Coronary artery (tissue), 2 donors: ENCODE data around the gene BRF1.

ENCODE experiments used
- DNase-seq: peaks from one replicate; pipeline ENCODE4 v3.0.0-alpha.2; 2017; ENCODE audit warnings: low spot score
- H3K27ac ChIP-seq, 2 donors: fragments of 200-600 bp; sonication (generic); one replicate each; pipeline ENCODE4 v1.5.1; 2016 to 2019
- H3K4me3 ChIP-seq: fragments of 200-600 bp; sonication (generic); 2 replicates; pipeline ENCODE4 v1.5.1; 2016; ENCODE audit warnings: mild to moderate bottlenecking, moderate library complexity
- TF ChIP-seq, protein P1 (sequence below): fragments of 200-600 bp; sonication (generic); IDR thresholded peaks from one replicate; pipeline ENCODE4 v1.5.1; 2019; ENCODE audit warnings: antibody characterized with exemption

BRF1 gene

DNA sequence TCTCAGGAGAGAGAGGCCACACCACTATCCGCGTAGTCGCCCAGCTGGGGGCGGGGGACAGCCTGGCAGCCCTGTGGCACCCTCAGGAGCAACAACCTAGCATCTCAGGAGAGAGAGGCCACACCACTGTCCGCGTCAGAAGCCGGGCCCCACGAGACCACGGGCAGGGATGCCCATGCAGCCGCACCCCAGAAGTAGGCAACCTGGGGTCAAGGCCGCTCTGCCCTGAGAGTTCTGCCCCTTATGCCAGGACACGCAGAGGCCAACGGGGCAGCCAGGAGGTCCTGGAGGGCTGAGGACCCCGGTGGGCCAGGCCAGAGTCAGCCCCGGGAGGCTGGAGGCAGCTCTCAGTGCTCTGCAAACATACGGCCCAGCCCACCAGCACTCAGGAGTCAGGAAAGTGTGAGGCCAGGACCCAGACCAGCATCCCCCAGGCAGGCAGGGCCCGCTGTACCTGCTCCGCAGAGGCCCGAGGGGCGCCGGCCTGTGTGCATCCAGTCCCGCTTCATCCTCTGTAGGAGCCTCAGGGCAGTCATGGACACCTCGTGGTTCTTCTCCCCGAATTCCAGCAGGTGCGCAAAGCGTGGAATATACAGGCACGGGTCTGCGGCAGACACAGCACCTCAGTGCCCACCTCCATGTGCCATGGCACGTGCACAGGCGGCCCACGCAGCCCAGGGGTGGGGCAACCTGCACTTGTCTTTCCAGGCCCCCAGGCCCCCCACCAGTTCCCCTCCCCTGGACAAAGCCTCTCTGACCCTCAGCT is 59.8 kb downstream of the BRF1 start:
- H3K4me3 ChIP-seq = no peak overlapping the region
- no peak overlapping the region for H3K27ac ChIP-seq
- DNase-seq = no peak
- TF ChIP-seq, protein P1, sequence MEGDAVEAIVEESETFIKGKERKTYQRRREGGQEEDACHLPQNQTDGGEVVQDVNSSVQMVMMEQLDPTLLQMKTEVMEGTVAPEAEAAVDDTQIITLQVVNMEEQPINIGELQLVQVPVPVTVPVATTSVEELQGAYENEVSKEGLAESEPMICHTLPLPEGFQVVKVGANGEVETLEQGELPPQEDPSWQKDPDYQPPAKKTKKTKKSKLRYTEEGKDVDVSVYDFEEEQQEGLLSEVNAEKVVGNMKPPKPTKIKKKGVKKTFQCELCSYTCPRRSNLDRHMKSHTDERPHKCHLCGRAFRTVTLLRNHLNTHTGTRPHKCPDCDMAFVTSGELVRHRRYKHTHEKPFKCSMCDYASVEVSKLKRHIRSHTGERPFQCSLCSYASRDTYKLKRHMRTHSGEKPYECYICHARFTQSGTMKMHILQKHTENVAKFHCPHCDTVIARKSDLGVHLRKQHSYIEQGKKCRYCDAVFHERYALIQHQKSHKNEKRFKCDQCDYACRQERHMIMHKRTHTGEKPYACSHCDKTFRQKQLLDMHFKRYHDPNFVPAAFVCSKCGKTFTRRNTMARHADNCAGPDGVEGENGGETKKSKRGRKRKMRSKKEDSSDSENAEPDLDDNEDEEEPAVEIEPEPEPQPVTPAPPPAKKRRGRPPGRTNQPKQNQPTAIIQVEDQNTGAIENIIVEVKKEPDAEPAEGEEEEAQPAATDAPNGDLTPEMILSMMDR = no peak

DNA sequence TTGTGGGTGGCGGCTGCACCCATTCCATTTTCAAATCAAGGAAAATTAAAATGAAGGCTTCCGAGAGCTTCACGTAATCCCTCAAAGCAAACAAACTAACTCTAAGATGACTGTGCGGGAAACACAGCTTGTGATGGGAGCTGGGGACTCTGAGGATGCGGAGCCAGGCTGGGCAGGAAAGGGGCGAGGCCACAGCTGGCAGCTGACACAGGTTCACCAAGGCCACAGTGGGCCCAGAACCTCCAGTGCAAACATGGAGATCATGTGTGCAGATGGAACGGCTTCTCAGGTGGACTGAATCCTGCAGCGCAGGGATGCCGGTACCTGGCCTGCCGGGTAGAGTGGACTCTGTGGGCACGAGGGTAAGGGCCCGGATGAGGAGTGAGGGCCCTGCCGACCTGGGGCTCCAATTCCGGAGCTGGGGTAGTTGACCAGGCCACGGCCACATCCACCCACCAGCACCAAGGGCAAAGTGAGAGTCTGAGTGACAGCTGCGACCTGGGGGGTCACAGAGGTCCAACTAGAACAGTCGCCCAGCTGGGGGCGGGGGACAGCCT is 71.6 kb downstream of the BRF1 start:
- H3K4me3 ChIP-seq = no peak overlapping the region
- TF ChIP-seq, protein P1 = no peak
- no peak overlapping the region for H3K27ac ChIP-seq
- DNase-seq = no peak

DNA sequence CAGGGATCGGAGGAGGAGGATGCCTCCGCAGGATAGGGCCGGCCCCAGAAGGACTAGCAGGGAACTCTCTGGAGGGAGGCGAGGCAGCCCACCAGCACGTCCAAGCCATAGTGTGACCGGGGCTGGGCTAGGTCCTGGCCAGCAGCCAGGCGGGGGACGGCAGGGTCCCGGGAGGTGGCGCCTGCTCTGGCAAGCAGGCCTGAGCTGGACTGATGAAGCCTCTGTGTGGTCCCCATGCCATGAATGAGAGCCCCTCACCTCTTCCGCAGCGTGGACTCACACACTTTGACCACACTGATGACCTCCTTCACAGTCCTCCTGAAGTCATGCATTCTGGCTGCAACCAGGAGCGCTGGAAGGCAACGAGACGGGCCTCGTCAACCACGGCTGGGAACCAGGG is 72.2 kb downstream of the BRF1 start:
- no peak for DNase-seq
- Histone ChIP-seq H3K27ac (no peak overlapping the region), H3K4me3 (no peak overlapping the region)
- TF ChIP-seq, protein P1 = no peak

DNA sequence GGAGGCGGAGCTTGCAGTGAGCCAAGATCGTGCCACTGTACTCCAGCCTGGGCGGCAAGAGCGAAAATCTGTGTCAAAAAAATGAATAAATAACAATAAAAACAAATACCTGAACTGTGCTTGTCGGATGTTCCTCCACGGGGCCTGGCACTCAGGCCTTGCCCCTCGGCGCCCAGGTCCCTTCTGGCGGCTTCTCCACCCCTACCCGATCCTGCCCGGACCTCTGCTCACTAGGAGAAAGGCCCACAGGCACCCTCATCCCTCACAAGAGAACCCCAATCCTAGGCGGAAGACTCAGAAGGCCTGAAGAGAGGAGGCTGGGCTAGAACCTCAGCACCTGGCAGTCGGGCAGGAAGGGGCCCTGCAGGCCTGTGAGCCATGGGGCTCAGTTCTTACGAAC is 73.5 kb downstream of the BRF1 start:
- TF ChIP-seq, protein P1 = no peak
- no peak overlapping the region for H3K4me3 ChIP-seq
- DNase-seq = no peak
- no peak overlapping the region for H3K27ac ChIP-seq

DNA sequence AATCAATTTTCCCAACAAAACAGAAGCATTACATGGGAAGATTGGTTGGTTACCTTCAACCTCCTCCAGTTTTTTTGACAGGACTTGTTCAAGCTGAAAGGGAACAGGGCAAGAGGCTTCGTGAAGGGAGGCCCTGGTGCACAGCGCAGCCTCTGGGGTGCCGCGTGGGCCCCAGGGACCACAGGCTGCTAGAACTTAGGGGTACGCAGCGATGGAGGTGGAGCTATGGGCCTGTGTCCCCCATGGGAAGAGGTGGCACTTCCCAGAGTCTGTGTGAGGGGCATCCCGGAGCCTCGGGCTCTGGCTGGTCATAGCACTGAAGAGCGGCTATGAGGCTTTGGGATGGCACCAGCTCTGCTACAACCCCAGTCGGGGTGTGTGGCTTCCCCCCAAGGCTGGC is 74.6 kb downstream of the BRF1 start:
- Histone ChIP-seq H3K4me3 (no peak overlapping the region), H3K27ac (no peak overlapping the region)
- DNase-seq = no peak
- TF ChIP-seq, protein P1 = no peak

DNA sequence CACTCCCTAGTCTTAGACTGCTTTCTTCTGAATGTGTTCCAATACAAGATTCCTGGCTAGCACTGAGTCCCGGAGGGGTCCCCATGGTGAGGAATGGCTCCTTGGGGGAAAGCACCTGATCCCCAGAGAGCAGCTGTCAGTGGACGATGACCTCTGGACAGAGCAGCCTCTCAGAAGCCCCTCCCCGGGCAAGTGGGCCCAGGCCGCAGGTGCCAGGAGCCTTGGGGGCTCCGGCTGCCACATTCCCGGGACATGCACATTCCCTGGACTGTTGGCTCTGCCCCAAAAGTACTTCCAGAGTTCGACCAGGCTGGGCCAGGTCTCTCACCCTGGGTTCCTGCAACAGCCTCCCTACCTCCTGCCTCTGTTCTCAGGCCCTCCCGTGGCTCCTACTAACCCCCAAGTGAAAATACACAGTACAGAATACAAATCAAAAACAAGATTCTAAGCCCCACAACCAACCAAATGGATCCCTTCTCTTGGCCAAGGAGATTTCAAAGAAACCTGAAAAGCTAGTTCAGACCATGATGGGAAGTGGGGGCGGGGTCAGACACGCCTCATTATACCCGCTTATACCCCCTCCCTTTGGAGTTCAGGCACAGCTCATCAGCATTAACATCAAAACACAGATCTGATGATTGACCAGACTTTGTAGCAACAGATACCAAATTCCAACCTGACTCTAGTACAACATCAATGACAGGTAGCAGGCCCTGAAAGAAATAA is 75.8 kb downstream of the BRF1 start:
- Histone ChIP-seq H3K4me3 (no peak overlapping the region), H3K27ac (no peak overlapping the region)
- TF ChIP-seq, protein P1 = no peak
- no peak for DNase-seq
